Neuron (in vitro differentiated cells): ENCODE data around the gene RGR.

Source experiments
- H2AFZ ChIP-seq: one replicate; pipeline ENCODE4 v1.6.1; 2013; ENCODE audit warnings: low read depth, mild to moderate bottlenecking, inconsistent platforms, low read length, moderate library complexity
- H3K27me3 ChIP-seq: one replicate; pipeline ENCODE4 v1.6.1; 2013; ENCODE audit warnings: low read length; ENCODE audit not compliant: insufficient read depth
- H3K36me3 ChIP-seq: one replicate; pipeline ENCODE4 v1.6.1; 2013; ENCODE audit warnings: low read length; ENCODE audit not compliant: insufficient read depth
- H3K4me1 ChIP-seq: one replicate; pipeline ENCODE4 v1.6.1; 2013; ENCODE audit warnings: low read length; ENCODE audit not compliant: insufficient read depth
- H3K4me3 ChIP-seq: 2 replicates; pipeline ENCODE4 v1.5.1; 2013; ENCODE audit warnings: mild to moderate bottlenecking, low read length, moderate library complexity
- H3K9me3 ChIP-seq: one replicate; pipeline ENCODE4 v1.6.1; 2013; ENCODE audit warnings: low read length

The RGR gene

GRCh38 chr10:84205853-84206525, 38.9 kb upstream of the RGR start:
- H3K9me3 ChIP-seq: no peaks in the 10 kb centered on the region
- H2AFZ ChIP-seq: no peak overlapping the region
- no peaks in the 10 kb centered on the region for H3K4me1 ChIP-seq
- H3K27me3 ChIP-seq: peaks cover 2% of the 10 kb centered on the region
- no peak overlapping the region for H3K4me3 ChIP-seq
- no peaks in the 10 kb centered on the region for H3K36me3 ChIP-seq

GRCh38 chr10:84208023-84208422, 36.8 kb upstream of the RGR start:
- Histone ChIP-seq H3K4me3 (no peak overlapping the region), H2AFZ (no peak overlapping the region), H3K27me3 (peaks cover 2% of the 10 kb centered on the region), H3K36me3 (no peaks in the 10 kb centered on the region), H3K4me1 (no peaks in the 10 kb centered on the region), H3K9me3 (no peaks in the 10 kb centered on the region)

GRCh38 chr10:84211566-84211965, 33.3 kb upstream of the RGR start:
- no peak overlapping the region for H3K4me3 ChIP-seq
- no peaks in the 10 kb centered on the region for H3K9me3 ChIP-seq
- H3K27me3 ChIP-seq: peaks cover 2% of the 10 kb centered on the region
- no peak overlapping the region for H2AFZ ChIP-seq
- H3K36me3 ChIP-seq: no peaks in the 10 kb centered on the region
- no peaks in the 10 kb centered on the region for H3K4me1 ChIP-seq

- H3K4me3 ChIP-seq: no peak overlapping the region
- H3K4me1 ChIP-seq: no peaks in the 10 kb centered on the region
- H3K9me3 ChIP-seq: no peaks in the 10 kb centered on the region
- H3K36me3 ChIP-seq: no peaks in the 10 kb centered on the region
- no peak overlapping the region for H2AFZ ChIP-seq
- peaks cover 4% of the 10 kb centered on the region for H3K27me3 ChIP-seq
These were observed 32.8 kb upstream of the RGR start for GRCh38 chr10:84212014-84212413.

- Histone ChIP-seq H2AFZ (no peak overlapping the region), H3K36me3 (no peaks in the 10 kb centered on the region), H3K4me3 (no peak overlapping the region), H3K27me3 (peaks cover 10% of the 10 kb centered on the region), H3K4me1 (no peaks in the 10 kb centered on the region), H3K9me3 (no peaks in the 10 kb centered on the region)
These were observed 31.8 kb upstream of the RGR start for GRCh38 chr10:84213076-84213475.

GRCh38 chr10:84214046-84214572, 30.7 kb upstream of the RGR start:
- H3K4me3 ChIP-seq: no peak overlapping the region
- no peaks in the 10 kb centered on the region for H3K36me3 ChIP-seq
- H3K9me3 ChIP-seq: no peaks in the 10 kb centered on the region
- no peak overlapping the region for H2AFZ ChIP-seq
- peaks cover 10% of the 10 kb centered on the region for H3K27me3 ChIP-seq
- H3K4me1 ChIP-seq: no peaks in the 10 kb centered on the region

GRCh38 chr10:84214612-84215235, 30.1 kb upstream of the RGR start:
- Histone ChIP-seq H3K4me3 (no peak overlapping the region), H3K27me3 (peaks cover 10% of the 10 kb centered on the region), H3K4me1 (no peaks in the 10 kb centered on the region), H3K36me3 (no peaks in the 10 kb centered on the region), H2AFZ (no peak overlapping the region), H3K9me3 (no peaks in the 10 kb centered on the region)

GRCh38 chr10:84216834-84217233, 28.0 kb upstream of the RGR start:
- Histone ChIP-seq H3K27me3 (peaks cover 8% of the 10 kb centered on the region), H3K36me3 (no peaks in the 10 kb centered on the region), H2AFZ (no peak overlapping the region), H3K4me3 (no peak overlapping the region), H3K9me3 (no peaks in the 10 kb centered on the region), H3K4me1 (no peaks in the 10 kb centered on the region)

- Histone ChIP-seq H3K9me3 (no peaks in the 10 kb centered on the region), H3K4me1 (no peaks in the 10 kb centered on the region), H3K4me3 (no peak overlapping the region), H3K36me3 (no peaks in the 10 kb centered on the region), H3K27me3 (peaks cover 8% of the 10 kb centered on the region), H2AFZ (no peak overlapping the region)
These were observed 27.1 kb upstream of the RGR start for GRCh38 chr10:84217746-84218145.

- H2AFZ ChIP-seq: no peak overlapping the region
- no peaks in the 10 kb centered on the region for H3K4me1 ChIP-seq
- no peaks in the 10 kb centered on the region for H3K36me3 ChIP-seq
- H3K4me3 ChIP-seq: no peak overlapping the region
- no peaks in the 10 kb centered on the region for H3K9me3 ChIP-seq
- H3K27me3 ChIP-seq: peaks cover 10% of the 10 kb centered on the region
These were observed 22.9 kb upstream of the RGR start for GRCh38 chr10:84221916-84222315.

GRCh38 chr10:84224411-84225028, 20.3 kb upstream of the RGR start:
- Histone ChIP-seq H3K36me3 (no peaks in the 10 kb centered on the region), H3K4me1 (no peaks in the 10 kb centered on the region), H2AFZ (no peak overlapping the region), H3K27me3 (peaks cover 3% of the 10 kb centered on the region), H3K9me3 (no peaks in the 10 kb centered on the region), H3K4me3 (no peak overlapping the region)

GRCh38 chr10:84225427-84226173, 19.3 kb upstream of the RGR start, which contains the start of gene LRIT2:
LRIT2 (minus strand) TSS chr10:84225544; CDS start chr10:84225520, 24 bp downstream.
- Histone ChIP-seq H3K9me3 (no peaks in the 10 kb centered on the region), H3K27me3 (peaks cover 3% of the 10 kb centered on the region), H3K36me3 (no peaks in the 10 kb centered on the region), H3K4me3 (no peak within 1 kb of the TSS), H2AFZ (no peak within 1 kb of the TSS), H3K4me1 (no peaks in the 10 kb centered on the region)

GRCh38 chr10:84226616-84227015, 18.2 kb upstream of the RGR start:
- no peaks in the 10 kb centered on the region for H3K9me3 ChIP-seq
- H2AFZ ChIP-seq: no peak overlapping the region
- H3K4me3 ChIP-seq: no peak overlapping the region
- no peaks in the 10 kb centered on the region for H3K4me1 ChIP-seq
- H3K36me3 ChIP-seq: no peaks in the 10 kb centered on the region
- peaks cover 3% of the 10 kb centered on the region for H3K27me3 ChIP-seq
